K562 (cell line): ENCODE measurements around the gene HK2. TPM values are rescaled to one million over a fixed set of nuclear protein-coding genes. Genes with fewer than 3 reads are reported as not detected.

Experiments used
- ATAC-seq: fragments of 200-7000 bp; cut with Tn5 transposase; 3 replicates; pipeline ENCODE4 v1.9.1; 2020; ENCODE audit warnings: moderate library complexity
- BruUV-seq: library from RNA; stranded (reverse); fragments of 400-500 nt; replicated peaks from 2 replicates; lab custom pipeline; 2021; lab: Mats Ljungman, UMichigan
- CTCF ChIA-PET: fragments of 300-600 bp; formaldehyde crosslinking; extraction: SDS; loops from one replicate; lab custom pipeline; 2021; ENCODE audit warnings: low intra/inter-chr PET ratio; lab: Yijun Ruan, JAX
- POLR2A ChIA-PET: fragments of 300-600, 350-650 bp; sonication (Branson Sonifier 250); formaldehyde crosslinking; extraction: SDS; loops from one replicate; lab custom pipeline; 2021; ENCODE audit warnings: antibody characterized with exemption, inconsistent platforms; lab: Yijun Ruan, JAX
- DNase-seq, 4 experiments: peaks; one replicate each; pipeline versions ENCODE4 v3.0.0 to v3.0.0-alpha.2; 2011 to 2018; ENCODE audit warnings: low spot score in 3 of 4, mixed read lengths in 3 of 4; ENCODE audit errors: extremely low read depth in 1 of 4
- FAIRE-seq: peaks from 2 replicates; lab custom pipeline; 2011; peaks lifted over from hg19 to GRCh38; lab: Jason Lieb, UNC
- H2AFZ ChIP-seq: 2 replicates; pipeline ENCODE4 v1.6.0; 2011; ENCODE audit warnings: low read depth, low read length, control low read depth, inconsistent platforms
- H3K27ac ChIP-seq: fragments of 200-600 bp; 3 replicates; pipeline ENCODE4 v1.8.0; 2011; ENCODE audit warnings: low read depth, mild to moderate bottlenecking, control low read depth, inconsistent platforms, low read length, moderate library complexity, mixed read lengths; ENCODE audit errors: extremely low read depth
- H3K27me3 ChIP-seq, 2 experiments: fragments of 300-600 bp in 1 of 2; 2 replicates in 1 of 2; 3 replicates in 1 of 2; pipeline versions ENCODE4 v1.6.0 to v1.8.0; 2011; ENCODE audit warnings: inconsistent platforms in 2 of 2, low read length in 2 of 2, mild to moderate bottlenecking in 1 of 2, mixed read lengths in 1 of 2, moderate library complexity in 1 of 2; ENCODE audit not compliant: control insufficient read depth in 2 of 2, insufficient read depth in 2 of 2
- H3K36me3 ChIP-seq: fragments of 300-600 bp; 3 replicates; pipeline ENCODE4 v1.8.0; 2011; ENCODE audit warnings: mild to moderate bottlenecking, low read length, inconsistent platforms; ENCODE audit not compliant: control insufficient read depth, insufficient read depth
- H3K4me1 ChIP-seq, 2 experiments: fragments of 200-600 bp in 1 of 2; replicated peaks in 1 of 2; 2 replicates in 1 of 2; 3 replicates in 1 of 2; pipeline versions ENCODE4 v1.5.1 to v1.8.0; 2011; ENCODE audit warnings: inconsistent platforms in 2 of 2, low read length in 2 of 2, mild to moderate bottlenecking in 1 of 2, mixed read lengths in 1 of 2, moderate library complexity in 1 of 2; ENCODE audit not compliant: control insufficient read depth in 2 of 2, insufficient read depth in 2 of 2
- H3K4me2 ChIP-seq: 2 replicates; pipeline ENCODE4 v1.6.1; 2011; ENCODE audit warnings: low read length, control low read depth, inconsistent platforms, mixed read lengths; ENCODE audit not compliant: insufficient read depth
- H3K4me3 ChIP-seq: fragments of 200-600 bp; sonication (generic), shearing (Covaris generic); 2 replicates; pipeline ENCODE4 v1.5.1; 2016; ENCODE audit warnings: control low read depth, inconsistent platforms
- H3K79me2 ChIP-seq: fragments of 200-600 bp; 3 replicates; pipeline ENCODE4 v1.8.0; 2011; ENCODE audit warnings: low read length, inconsistent platforms; ENCODE audit not compliant: control insufficient read depth, insufficient read depth
- H3K9ac ChIP-seq, 2 experiments: 2 replicates each; pipeline versions ENCODE4 v1.6.0 to v1.6.1; 2011; ENCODE audit warnings: low read depth in 2 of 2, low read length in 2 of 2, control low read depth in 1 of 2, inconsistent platforms in 1 of 2, mild to moderate bottlenecking in 1 of 2, mixed read lengths in 1 of 2; ENCODE audit not compliant: insufficient read depth in 1 of 2
- H3K9me1 ChIP-seq: one replicate; pipeline ENCODE4 v1.6.0; 2011; ENCODE audit warnings: inconsistent platforms, mild to moderate bottlenecking, low read length, moderate library complexity; ENCODE audit not compliant: control insufficient read depth, insufficient read depth
- H3K9me3 ChIP-seq: replicated peaks from 2 replicates; pipeline ENCODE4 v1.5.1; 2011; ENCODE audit warnings: low read depth, low read length, inconsistent platforms; ENCODE audit not compliant: control insufficient read depth, insufficient read depth
- H4K20me1 ChIP-seq: replicated peaks from 2 replicates; pipeline ENCODE4 v1.6.1; 2011; ENCODE audit warnings: low read length, inconsistent platforms, mixed read lengths; ENCODE audit not compliant: control insufficient read depth, insufficient read depth
- DMBX1 ChIP-seq: fragments of 250-450 bp; sonication (Bioruptor Pico); IDR thresholded peaks from 2 replicates; pipeline ENCODE4 v1.8.0; 2022; ENCODE audit warnings: inconsistent platforms, mild to moderate bottlenecking, moderate library complexity, borderline replicate concordance
- PURB ChIP-seq: sonication (generic); formaldehyde crosslinking; IDR thresholded peaks from 2 replicates; pipeline ENCODE4 v1.9.0; 2021; ENCODE audit warnings: low read depth, mild to moderate bottlenecking, missing genetic modification reagents
- SIX5 ChIP-seq, 2 experiments: IDR thresholded peaks; 2 replicates each; pipeline ENCODE4 v1.6.1; 2011; ENCODE audit warnings: low read length in 2 of 2, borderline replicate concordance in 1 of 2, low read depth in 1 of 2, mild to moderate bottlenecking in 1 of 2, moderate library complexity in 1 of 2; ENCODE audit not compliant: insufficient read depth in 1 of 2
- ZNF696 ChIP-seq: fragments of 250-450 bp; sonication (Bioruptor Pico); conservative IDR thresholded peaks from 2 replicates; pipeline ENCODE4 v1.4.0; 2020; ENCODE audit warnings: mild to moderate bottlenecking, moderate library complexity
- WGBS: fragments of 100-300 bp; shearing (Covaris generic); methylation state at CpG from one replicate; pipeline ENCODE4 v1.1.6; 2016; ENCODE audit warnings: low coverage, mixed read lengths; ENCODE audit not compliant: insufficient coverage; ENCODE audit errors: missing lambda C conversion rate; 5-methylcytosine and 5-hydroxymethylcytosine counted together
- in situ Hi-C: fragments of 300-500 bp; cut with MboI; formaldehyde crosslinking; loops from 4 replicates; pipeline ENCODE4 v1.15.0; 2018; ENCODE audit warnings: inconsistent platforms, mixed read lengths
- intact Hi-C: fragments of 100-400 bp; cut with micrococcal nuclease; formaldehyde crosslinking; loops from 2 replicates; pipeline ENCODE4 v1.14.2; 2022
- polyA plus RNA-seq, 8 experiments: library from polyadenylated mRNA; depleted of rRNA in 4 of 8; stranded (reverse) in 5 of 8; unstranded in 3 of 8; fragments of >200 nt; fragmentation: Nextera tagmentation in 2 of 8; fragmentation: Illumina TruSeq in 1 of 8; extraction: Ambion mirVana in 2 of 8; extraction: Trizol in 1 of 8; gene quantifications; 2 replicates each; pipeline versions ENCODE4 v1.2.1 to v1.2.3, GENCODE V29; 2011 to 2014; ENCODE audit warnings: inconsistent platforms in 1 of 8, missing spikeins in 1 of 8
- total RNA-seq, 7 experiments: library from RNA; depleted of rRNA in 6 of 7; stranded (reverse); fragments of >200 nt in 6 of 7; fragmentation: Illumina TruSeq in 2 of 7; extraction: Trizol in 2 of 7; gene quantifications; 2 replicates each; pipeline versions ENCODE4 v1.2.1 to v1.2.3, GENCODE V29; 2011 to 2021; ENCODE audit warnings: low replicate concordance in 1 of 7
- TF ChIP-seq, protein P1 (sequence below): fragments of 250-450 bp; sonication (Bioruptor Pico); IDR thresholded peaks from 2 replicates; pipeline ENCODE4 v1.8.0; 2022; ENCODE audit warnings: inconsistent platforms

Gene HK2
- total and polyA plus RNA-seq, 9 of the 15 experiments (the other 6 are each of a cell fraction or from before 2014, with no cell fraction given) = 4.7 to 56.0 (median 19.9) TPM

DNA sequence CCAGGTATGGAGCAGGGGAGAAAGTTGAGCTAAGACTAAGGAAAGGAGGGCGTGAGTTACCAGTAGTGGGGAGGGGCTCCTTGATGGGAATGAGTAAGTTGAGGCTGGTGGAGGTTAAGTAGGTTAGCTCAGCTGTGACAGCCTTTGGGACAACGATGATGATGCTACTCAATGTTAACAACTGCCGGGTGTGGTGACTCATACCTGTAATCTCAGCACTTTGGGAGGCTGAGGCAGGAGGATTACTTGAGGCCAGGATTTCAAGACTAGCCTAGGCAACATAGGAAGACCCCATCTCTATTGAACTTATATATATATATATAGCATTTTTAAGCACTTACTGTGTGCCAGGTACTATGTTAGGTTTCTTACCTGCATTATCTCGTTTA lies 48.4 kb downstream of the HK2 start:
- CTCF ChIA-PET = no interaction called here
- FAIRE-seq = no peak
- in situ Hi-C loops = no loop called here

More for the DNA sequence above, 48.4 kb downstream of the HK2 start:
- intact Hi-C loops = no loop called here
- no peak overlapping the region for H3K27ac ChIP-seq
- POLR2A ChIA-PET = no interaction called here
- no peak overlapping the region for H3K9ac ChIP-seq
- no peak for ATAC-seq
- H3K4me3 ChIP-seq = no peak overlapping the region
- DNase-seq = no peak
- peaks cover 98% of the 10 kb centered on the region for H3K36me3 ChIP-seq
- BruUV-seq = no TSS peak
- no peaks in the 10 kb centered on the region; a peak in 1 of 5 replicates for H3K27me3 ChIP-seq
- H3K4me1 ChIP-seq = no peaks in the 10 kb centered on the region
- H3K9me3 ChIP-seq = no peaks in the 10 kb centered on the region
- no peak for TF ChIP-seq PURB
- TF ChIP-seq ZNF696 (CRISPR knock-in tag) = no peak
- TF ChIP-seq, protein P1, sequence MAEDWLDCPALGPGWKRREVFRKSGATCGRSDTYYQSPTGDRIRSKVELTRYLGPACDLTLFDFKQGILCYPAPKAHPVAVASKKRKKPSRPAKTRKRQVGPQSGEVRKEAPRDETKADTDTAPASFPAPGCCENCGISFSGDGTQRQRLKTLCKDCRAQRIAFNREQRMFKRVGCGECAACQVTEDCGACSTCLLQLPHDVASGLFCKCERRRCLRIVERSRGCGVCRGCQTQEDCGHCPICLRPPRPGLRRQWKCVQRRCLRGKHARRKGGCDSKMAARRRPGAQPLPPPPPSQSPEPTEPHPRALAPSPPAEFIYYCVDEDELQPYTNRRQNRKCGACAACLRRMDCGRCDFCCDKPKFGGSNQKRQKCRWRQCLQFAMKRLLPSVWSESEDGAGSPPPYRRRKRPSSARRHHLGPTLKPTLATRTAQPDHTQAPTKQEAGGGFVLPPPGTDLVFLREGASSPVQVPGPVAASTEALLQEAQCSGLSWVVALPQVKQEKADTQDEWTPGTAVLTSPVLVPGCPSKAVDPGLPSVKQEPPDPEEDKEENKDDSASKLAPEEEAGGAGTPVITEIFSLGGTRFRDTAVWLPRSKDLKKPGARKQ = no peak
- no peak for TF ChIP-seq SIX5 (IDR thresholded peaks at IDR 0.05; ENCODE audit: borderline replicate concordance in 1 of 2, insufficient read depth in 1 of 2, low read depth in 1 of 2, low read length in 2 of 2)
- TF ChIP-seq DMBX1 (CRISPR knock-in tag) = no peak
- TF ChIP-seq, all 486 proteins: peak for 0
- H3K4me2 ChIP-seq = no peak overlapping the region
- H3K79me2 ChIP-seq = no peaks in the 10 kb centered on the region
- no peaks in the 10 kb centered on the region; the same call in 1 of the 2 replicates for H4K20me1 ChIP-seq
- WGBS = 89% methylated on average over 3 of the region's 4 CpGs
- no peak overlapping the region for H2AFZ ChIP-seq
- no peaks in the 10 kb centered on the region for H3K9me1 ChIP-seq
